ENCODE data around the gene SLC31A1.

SLC31A1 gene

GRCh38 chr9:113221003-113221799 is at the start of gene SLC31A1, which contains the start of gene FKBP15:
Gene SLC31A1, plus strand, starts transcription at chr9:113221544. Its CDS starts 34,605 bp downstream, at chr9:113256149.
Gene FKBP15, minus strand, starts transcription at chr9:113221277. Its CDS starts 34 bp downstream, at chr9:113221243.
- Histone ChIP-seq H3K9me3 (ENCODE audit: low read length) (no peaks in the 10 kb centered on the region), H2AFZ (ENCODE audit: low read depth, low read length) (peak within 1 kb of the TSS; percentile 50), H3K36me3 (ENCODE audit: insufficient read depth, low read length) (peaks cover 5% of the 10 kb centered on the region), H3K27me3 (ENCODE audit: insufficient read depth, low read length) (no peaks in the 10 kb centered on the region), H3K4me3 (ENCODE audit: low read length) (peak within 1 kb of the TSS; percentile 64), H3K4me1 (ENCODE audit: insufficient read depth, low read length) (peaks cover 27% of the 10 kb centered on the region)

DNA sequence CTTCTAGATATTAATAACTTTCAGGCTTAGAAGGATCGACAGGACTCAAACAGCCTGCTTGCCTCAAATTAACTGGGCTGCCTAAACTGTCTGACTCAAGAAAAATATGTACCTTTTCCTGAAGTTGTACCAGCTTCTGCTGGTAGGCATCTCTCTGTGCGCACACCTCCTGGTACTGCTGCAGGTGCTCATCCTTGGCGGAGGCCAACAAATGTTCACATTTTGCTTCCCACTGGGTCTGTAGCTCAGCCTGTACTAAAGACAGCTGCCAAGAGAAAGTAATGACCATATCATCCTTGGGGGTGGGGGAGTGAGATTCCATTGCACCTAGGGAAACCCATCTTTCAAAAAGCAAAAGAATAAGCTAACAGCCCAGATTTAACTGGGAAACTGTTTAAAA is 48.0 kb upstream of the SLC31A1 start:
- Histone ChIP-seq H3K4me3 (ENCODE audit: low read length) (no peak overlapping the region), H2AFZ (ENCODE audit: low read depth, low read length) (no peak overlapping the region), H3K9me3 (ENCODE audit: low read length) (peaks cover 3% of the 10 kb centered on the region), H3K27me3 (ENCODE audit: insufficient read depth, low read length) (no peaks in the 10 kb centered on the region), H3K4me1 (ENCODE audit: insufficient read depth, low read length) (no peaks in the 10 kb centered on the region), H3K36me3 (ENCODE audit: insufficient read depth, low read length) (peaks cover 73% of the 10 kb centered on the region)

DNA sequence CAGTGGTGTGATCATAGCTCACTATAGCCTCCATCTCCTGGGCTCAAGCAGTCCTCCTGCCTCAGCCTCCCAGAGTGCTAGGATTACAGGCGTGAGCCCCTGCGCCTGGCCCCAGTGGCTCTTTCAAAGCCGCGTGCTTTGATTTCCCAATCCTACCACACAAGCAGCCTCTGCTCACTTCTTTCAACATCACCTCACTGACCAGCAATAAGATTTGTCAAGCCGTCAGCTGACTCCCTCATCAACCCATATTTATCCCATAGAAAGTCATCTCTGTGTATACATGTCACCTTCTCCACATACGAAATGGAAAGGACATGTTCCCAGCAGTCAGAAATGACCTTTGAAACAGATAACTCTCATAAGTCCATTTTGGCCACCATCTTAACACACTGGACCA is 44.5 kb upstream of the SLC31A1 start:
- Histone ChIP-seq H3K4me3 (ENCODE audit: low read length) (no peak overlapping the region), H3K27me3 (ENCODE audit: insufficient read depth, low read length) (no peaks in the 10 kb centered on the region), H3K4me1 (ENCODE audit: insufficient read depth, low read length) (no peaks in the 10 kb centered on the region), H3K36me3 (ENCODE audit: insufficient read depth, low read length) (peaks cover 71% of the 10 kb centered on the region), H2AFZ (ENCODE audit: low read depth, low read length) (no peak overlapping the region), H3K9me3 (ENCODE audit: low read length) (peaks cover 3% of the 10 kb centered on the region)

GRCh38 chr9:113177251-113177650 is 44.1 kb upstream of the SLC31A1 start:
- Histone ChIP-seq H3K4me3 (ENCODE audit: low read length) (no peak overlapping the region), H3K36me3 (ENCODE audit: insufficient read depth, low read length) (peaks cover 75% of the 10 kb centered on the region), H3K4me1 (ENCODE audit: insufficient read depth, low read length) (no peaks in the 10 kb centered on the region), H2AFZ (ENCODE audit: low read depth, low read length) (no peak overlapping the region), H3K27me3 (ENCODE audit: insufficient read depth, low read length) (no peaks in the 10 kb centered on the region), H3K9me3 (ENCODE audit: low read length) (peaks cover 3% of the 10 kb centered on the region)

GRCh38 chr9:113178087-113178486 is 43.3 kb upstream of the SLC31A1 start:
- Histone ChIP-seq H3K36me3 (ENCODE audit: insufficient read depth, low read length) (peaks cover 75% of the 10 kb centered on the region), H3K27me3 (ENCODE audit: insufficient read depth, low read length) (no peaks in the 10 kb centered on the region), H3K9me3 (ENCODE audit: low read length) (no peaks in the 10 kb centered on the region), H3K4me1 (ENCODE audit: insufficient read depth, low read length) (no peaks in the 10 kb centered on the region), H2AFZ (ENCODE audit: low read depth, low read length) (no peak overlapping the region), H3K4me3 (ENCODE audit: low read length) (no peak overlapping the region)

DNA sequence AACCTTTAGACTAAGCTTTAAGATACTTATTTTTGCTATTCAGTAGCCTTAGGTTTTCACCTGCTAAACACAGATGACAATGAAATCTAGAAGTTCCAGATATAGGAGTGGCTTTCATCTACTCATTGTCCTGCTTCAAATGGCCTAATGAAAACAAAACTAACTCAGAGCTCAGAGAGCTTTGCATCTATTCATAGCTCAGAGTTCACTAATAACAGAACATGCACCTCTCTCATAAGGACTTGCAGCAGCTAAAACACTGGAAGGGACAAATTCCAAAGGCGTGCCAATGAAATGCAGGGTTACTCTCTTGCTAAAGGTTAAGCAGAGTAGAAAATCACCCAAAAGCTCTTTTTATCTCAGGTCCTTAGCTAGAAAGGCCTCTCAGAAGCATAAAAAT is 41.5 kb upstream of the SLC31A1 start:
- no peak overlapping the region for H2AFZ ChIP-seq (ENCODE audit: low read depth, low read length)
- no peak overlapping the region for H3K4me3 ChIP-seq (ENCODE audit: low read length)
- H3K4me1 ChIP-seq (ENCODE audit: insufficient read depth, low read length): no peaks in the 10 kb centered on the region
- H3K36me3 ChIP-seq (ENCODE audit: insufficient read depth, low read length): peaks cover 78% of the 10 kb centered on the region
- H3K27me3 ChIP-seq (ENCODE audit: insufficient read depth, low read length): no peaks in the 10 kb centered on the region
- H3K9me3 ChIP-seq (ENCODE audit: low read length): no peaks in the 10 kb centered on the region

DNA sequence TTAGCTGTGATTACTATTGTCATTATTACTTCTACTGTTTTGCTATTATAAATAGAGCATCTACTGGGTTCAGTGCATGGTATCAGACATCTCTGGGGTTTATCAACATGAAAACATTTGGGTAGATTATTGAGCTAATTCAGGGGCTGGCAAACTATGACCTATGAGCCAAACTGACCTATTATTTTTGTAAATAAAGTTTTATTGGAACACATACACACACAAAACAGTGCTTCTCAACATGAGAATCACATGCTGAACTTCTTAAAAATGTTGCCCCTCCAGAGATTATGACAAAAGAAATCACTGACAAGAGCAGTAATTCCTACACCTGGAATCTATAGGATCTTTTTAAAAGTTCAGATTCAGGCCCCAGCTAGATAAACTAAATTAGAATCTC is 40.2 kb upstream of the SLC31A1 start:
- Histone ChIP-seq H3K4me3 (ENCODE audit: low read length) (no peak overlapping the region), H3K36me3 (ENCODE audit: insufficient read depth, low read length) (peaks cover 85% of the 10 kb centered on the region), H2AFZ (ENCODE audit: low read depth, low read length) (no peak overlapping the region), H3K9me3 (ENCODE audit: low read length) (no peaks in the 10 kb centered on the region), H3K4me1 (ENCODE audit: insufficient read depth, low read length) (no peaks in the 10 kb centered on the region), H3K27me3 (ENCODE audit: insufficient read depth, low read length) (no peaks in the 10 kb centered on the region)

- Histone ChIP-seq H3K36me3 (ENCODE audit: insufficient read depth, low read length) (peaks cover 86% of the 10 kb centered on the region), H2AFZ (ENCODE audit: low read depth, low read length) (no peak overlapping the region), H3K4me3 (ENCODE audit: low read length) (no peak overlapping the region), H3K27me3 (ENCODE audit: insufficient read depth, low read length) (no peaks in the 10 kb centered on the region), H3K4me1 (ENCODE audit: insufficient read depth, low read length) (no peaks in the 10 kb centered on the region), H3K9me3 (ENCODE audit: low read length) (no peaks in the 10 kb centered on the region)
Measured at GRCh38 chr9:113183956-113184488, 37.3 kb upstream of the SLC31A1 start.

DNA sequence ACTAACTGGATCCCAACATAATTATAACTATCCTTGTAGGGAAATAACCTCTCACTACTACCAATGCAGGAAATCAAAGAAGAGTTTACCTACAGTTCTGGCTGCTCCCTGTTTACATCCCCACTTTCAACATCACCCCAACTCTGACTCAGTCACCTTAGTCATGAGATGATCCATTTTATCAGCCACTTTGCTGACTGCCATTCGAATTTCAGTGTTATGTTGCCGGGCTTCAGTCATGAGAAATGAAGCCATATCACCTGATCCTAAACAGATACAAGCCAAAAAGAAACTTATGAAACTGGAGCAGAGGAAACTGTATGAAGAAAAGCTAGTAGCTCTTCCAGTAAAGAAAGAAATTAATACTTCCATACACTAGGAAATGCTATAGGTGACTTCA is 36.8 kb upstream of the SLC31A1 start:
- no peak overlapping the region for H3K4me3 ChIP-seq (ENCODE audit: low read length)
- no peak overlapping the region for H2AFZ ChIP-seq (ENCODE audit: low read depth, low read length)
- no peaks in the 10 kb centered on the region for H3K4me1 ChIP-seq (ENCODE audit: insufficient read depth, low read length)
- H3K27me3 ChIP-seq (ENCODE audit: insufficient read depth, low read length): no peaks in the 10 kb centered on the region
- peaks cover 86% of the 10 kb centered on the region for H3K36me3 ChIP-seq (ENCODE audit: insufficient read depth, low read length)
- no peaks in the 10 kb centered on the region for H3K9me3 ChIP-seq (ENCODE audit: low read length)

GRCh38 chr9:113185271-113185670 is 36.1 kb upstream of the SLC31A1 start:
- Histone ChIP-seq H3K4me1 (ENCODE audit: insufficient read depth, low read length) (no peaks in the 10 kb centered on the region), H3K4me3 (ENCODE audit: low read length) (no peak overlapping the region), H3K9me3 (ENCODE audit: low read length) (no peaks in the 10 kb centered on the region), H3K36me3 (ENCODE audit: insufficient read depth, low read length) (peaks cover 85% of the 10 kb centered on the region), H3K27me3 (ENCODE audit: insufficient read depth, low read length) (no peaks in the 10 kb centered on the region), H2AFZ (ENCODE audit: low read depth, low read length) (no peak overlapping the region)

GRCh38 chr9:113186137-113186755 is 35.1 kb upstream of the SLC31A1 start:
- no peaks in the 10 kb centered on the region for H3K27me3 ChIP-seq (ENCODE audit: insufficient read depth, low read length)
- no peaks in the 10 kb centered on the region for H3K9me3 ChIP-seq (ENCODE audit: low read length)
- H2AFZ ChIP-seq (ENCODE audit: low read depth, low read length): no peak overlapping the region
- H3K4me3 ChIP-seq (ENCODE audit: low read length): no peak overlapping the region
- no peaks in the 10 kb centered on the region for H3K4me1 ChIP-seq (ENCODE audit: insufficient read depth, low read length)
- H3K36me3 ChIP-seq (ENCODE audit: insufficient read depth, low read length): peaks cover 86% of the 10 kb centered on the region

GRCh38 chr9:113187929-113188595 is 33.3 kb upstream of the SLC31A1 start:
- H3K36me3 ChIP-seq (ENCODE audit: insufficient read depth, low read length): peaks cover 79% of the 10 kb centered on the region
- H3K9me3 ChIP-seq (ENCODE audit: low read length): no peaks in the 10 kb centered on the region
- no peaks in the 10 kb centered on the region for H3K27me3 ChIP-seq (ENCODE audit: insufficient read depth, low read length)
- H3K4me1 ChIP-seq (ENCODE audit: insufficient read depth, low read length): no peaks in the 10 kb centered on the region
- no peak overlapping the region for H3K4me3 ChIP-seq (ENCODE audit: low read length)
- H2AFZ ChIP-seq (ENCODE audit: low read depth, low read length): no peak overlapping the region

DNA sequence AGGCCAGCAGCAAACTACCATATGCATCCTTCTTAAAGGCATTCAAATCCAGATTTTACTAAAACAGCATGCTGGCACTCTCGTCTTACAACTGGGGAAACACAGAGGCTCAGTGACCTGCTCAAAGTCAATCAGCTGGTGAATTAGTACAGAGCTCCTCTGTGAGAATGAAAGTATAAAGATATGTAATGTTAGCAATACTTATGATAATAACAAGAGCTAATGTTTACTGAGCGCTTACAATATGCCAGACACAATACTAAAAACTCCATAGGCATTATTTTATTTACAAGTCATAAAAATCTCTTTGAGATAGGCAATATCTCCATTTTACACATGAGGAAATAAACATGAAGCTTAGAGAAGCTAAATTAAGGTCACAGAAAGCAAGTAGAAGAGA is 28.9 kb upstream of the SLC31A1 start:
- Histone ChIP-seq H3K27me3 (ENCODE audit: insufficient read depth, low read length) (no peaks in the 10 kb centered on the region), H2AFZ (ENCODE audit: low read depth, low read length) (no peak overlapping the region), H3K4me1 (ENCODE audit: insufficient read depth, low read length) (no peaks in the 10 kb centered on the region), H3K36me3 (ENCODE audit: insufficient read depth, low read length) (peaks cover 61% of the 10 kb centered on the region), H3K9me3 (ENCODE audit: low read length) (no peaks in the 10 kb centered on the region), H3K4me3 (ENCODE audit: low read length) (no peak overlapping the region)
